GM12878 (cell line): ENCODE measurements around the gene CD27. TPM values are rescaled to one million over a fixed set of nuclear protein-coding genes. Genes with fewer than 3 reads are reported as not detected.

Experiments used
- ATF7 ChIP-seq: fragments of 450-650 bp; IDR thresholded peaks from 2 replicates; pipeline ENCODE4 v1.6.1; 2016; ENCODE audit warnings: low read depth, mild to moderate bottlenecking
- BACH1 ChIP-seq: fragments of 450-650 bp; IDR thresholded peaks from 2 replicates; pipeline ENCODE4 v1.6.1; 2017; ENCODE audit warnings: mild to moderate bottlenecking, borderline replicate concordance
- CUX1 ChIP-seq: IDR thresholded peaks from 2 replicates; pipeline ENCODE4 v1.6.1; 2012; ENCODE audit warnings: improper control_type of control experiment, low read depth, low read length; ENCODE audit not compliant: insufficient replicate concordance
- E4F1 ChIP-seq: fragments of 450-650 bp; IDR thresholded peaks from 2 replicates; pipeline ENCODE4 v1.6.1; 2018; ENCODE audit warnings: borderline replicate concordance, mild to moderate bottlenecking; ENCODE audit not compliant: partially characterized antibody
- GABPA ChIP-seq: IDR thresholded peaks from 2 replicates; pipeline ENCODE4 v1.6.1; 2014; ENCODE audit warnings: antibody characterized with exemption, low read depth, mild to moderate bottlenecking, inconsistent platforms
- JUNB ChIP-seq: IDR thresholded peaks from 2 replicates; pipeline ENCODE4 v1.6.1; 2016; ENCODE audit warnings: antibody characterized with exemption, mild to moderate bottlenecking
- LARP7 ChIP-seq: fragments of 450-650 bp; IDR thresholded peaks from 2 replicates; pipeline ENCODE4 v1.6.1; 2017; ENCODE audit warnings: mild to moderate bottlenecking
- MEF2A ChIP-seq: IDR thresholded peaks from 2 replicates; pipeline ENCODE4 v1.6.1; 2011; ENCODE audit warnings: low read depth, mild to moderate bottlenecking, low read length, moderate library complexity; ENCODE audit not compliant: insufficient read depth
- MXI1 ChIP-seq: fragments of 150-350 bp; IDR thresholded peaks from 2 replicates; pipeline ENCODE4 v1.6.1; 2011; ENCODE audit warnings: low read depth, mild to moderate bottlenecking, inconsistent platforms, low read length, improper control_type of control experiment
- NBN ChIP-seq: fragments of 450-650 bp; IDR thresholded peaks from 2 replicates; pipeline ENCODE4 v1.6.1; 2016
- PAX5 ChIP-seq: IDR thresholded peaks from 2 replicates; pipeline ENCODE4 v1.6.1; 2011; ENCODE audit warnings: low read depth, low read length, borderline replicate concordance
- POLR2AphosphoS5 ChIP-seq: IDR thresholded peaks from 2 replicates; pipeline ENCODE4 v1.6.1; 2011; ENCODE audit warnings: mild to moderate bottlenecking, low read length, inconsistent platforms
- SMAD1 ChIP-seq: fragments of 450-650 bp; IDR thresholded peaks from 2 replicates; pipeline ENCODE4 v1.6.1; 2018; ENCODE audit warnings: mild to moderate bottlenecking, low read depth; ENCODE audit not compliant: partially characterized antibody
- SMC3 ChIP-seq: IDR thresholded peaks from 2 replicates; pipeline ENCODE4 v1.6.1; 2011; ENCODE audit warnings: low read length, improper control_type of control experiment, borderline replicate concordance
- TCF12 ChIP-seq: IDR thresholded peaks from 2 replicates; pipeline ENCODE4 v1.6.1; 2011; ENCODE audit warnings: low read depth, mild to moderate bottlenecking, low read length
- YY1 ChIP-seq: IDR thresholded peaks from 2 replicates; pipeline ENCODE4 v1.6.1; 2011; ENCODE audit warnings: low read depth, mild to moderate bottlenecking, low read length
- polyA plus RNA-seq, 11 experiments: library from polyadenylated mRNA; depleted of rRNA in 4 of 11; unstranded in 6 of 11; stranded (reverse) in 5 of 11; fragments of >200 nt; fragmentation: Nextera tagmentation in 4 of 11; fragmentation: Illumina TruSeq in 1 of 11; extraction: Ambion mirVana in 4 of 11; extraction: Trizol in 1 of 11; gene quantifications; 1 replicate in 1 of 11; 2 replicates in 10 of 11; pipeline versions ENCODE4 v1.2.1 to v1.2.3, GENCODE V29; 2011 to 2016; ENCODE audit warnings: inconsistent platforms in 2 of 11, missing spikeins in 2 of 11, low read depth in 1 of 11
- total RNA-seq, 4 experiments: library from RNA; depleted of rRNA in 3 of 4; stranded (reverse); fragments of >200 nt in 3 of 4; fragmentation: Illumina TruSeq in 1 of 4; extraction: Trizol in 1 of 4; gene quantifications; 2 replicates each; pipeline versions ENCODE4 v1.2.1 to v1.2.3, GENCODE V29; 2013 to 2021
- TF ChIP-seq, protein P1 (sequence below): IDR thresholded peaks from 2 replicates; pipeline ENCODE4 v1.6.1; 2011; ENCODE audit warnings: borderline replicate concordance, low read depth, mild to moderate bottlenecking, moderate library complexity, mixed read lengths, low read length; ENCODE audit not compliant: insufficient read depth; ENCODE audit errors: extremely low read length
- TF ChIP-seq, protein P2 (sequence below): fragments of 450-650 bp; formaldehyde crosslinking; IDR thresholded peaks from 2 replicates; pipeline ENCODE4 v1.4.0; 2020; ENCODE audit warnings: mild to moderate bottlenecking, moderate library complexity

Gene CD27
- total and polyA plus RNA-seq, 10 of the 15 experiments (the other 5 are each of a cell fraction or from before 2014, with no cell fraction given): 4.9 to 184 (median 106) TPM

- TF ChIP-seq, protein P1, sequence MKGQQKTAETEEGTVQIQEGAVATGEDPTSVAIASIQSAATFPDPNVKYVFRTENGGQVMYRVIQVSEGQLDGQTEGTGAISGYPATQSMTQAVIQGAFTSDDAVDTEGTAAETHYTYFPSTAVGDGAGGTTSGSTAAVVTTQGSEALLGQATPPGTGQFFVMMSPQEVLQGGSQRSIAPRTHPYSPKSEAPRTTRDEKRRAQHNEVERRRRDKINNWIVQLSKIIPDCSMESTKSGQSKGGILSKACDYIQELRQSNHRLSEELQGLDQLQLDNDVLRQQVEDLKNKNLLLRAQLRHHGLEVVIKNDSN: no peak
- no peak for TF ChIP-seq E4F1
- TF ChIP-seq MEF2A: no peak
- TF ChIP-seq ATF7: peak; percentile 31; the same call in 1 of the 2 replicates
- TF ChIP-seq, protein P2, sequence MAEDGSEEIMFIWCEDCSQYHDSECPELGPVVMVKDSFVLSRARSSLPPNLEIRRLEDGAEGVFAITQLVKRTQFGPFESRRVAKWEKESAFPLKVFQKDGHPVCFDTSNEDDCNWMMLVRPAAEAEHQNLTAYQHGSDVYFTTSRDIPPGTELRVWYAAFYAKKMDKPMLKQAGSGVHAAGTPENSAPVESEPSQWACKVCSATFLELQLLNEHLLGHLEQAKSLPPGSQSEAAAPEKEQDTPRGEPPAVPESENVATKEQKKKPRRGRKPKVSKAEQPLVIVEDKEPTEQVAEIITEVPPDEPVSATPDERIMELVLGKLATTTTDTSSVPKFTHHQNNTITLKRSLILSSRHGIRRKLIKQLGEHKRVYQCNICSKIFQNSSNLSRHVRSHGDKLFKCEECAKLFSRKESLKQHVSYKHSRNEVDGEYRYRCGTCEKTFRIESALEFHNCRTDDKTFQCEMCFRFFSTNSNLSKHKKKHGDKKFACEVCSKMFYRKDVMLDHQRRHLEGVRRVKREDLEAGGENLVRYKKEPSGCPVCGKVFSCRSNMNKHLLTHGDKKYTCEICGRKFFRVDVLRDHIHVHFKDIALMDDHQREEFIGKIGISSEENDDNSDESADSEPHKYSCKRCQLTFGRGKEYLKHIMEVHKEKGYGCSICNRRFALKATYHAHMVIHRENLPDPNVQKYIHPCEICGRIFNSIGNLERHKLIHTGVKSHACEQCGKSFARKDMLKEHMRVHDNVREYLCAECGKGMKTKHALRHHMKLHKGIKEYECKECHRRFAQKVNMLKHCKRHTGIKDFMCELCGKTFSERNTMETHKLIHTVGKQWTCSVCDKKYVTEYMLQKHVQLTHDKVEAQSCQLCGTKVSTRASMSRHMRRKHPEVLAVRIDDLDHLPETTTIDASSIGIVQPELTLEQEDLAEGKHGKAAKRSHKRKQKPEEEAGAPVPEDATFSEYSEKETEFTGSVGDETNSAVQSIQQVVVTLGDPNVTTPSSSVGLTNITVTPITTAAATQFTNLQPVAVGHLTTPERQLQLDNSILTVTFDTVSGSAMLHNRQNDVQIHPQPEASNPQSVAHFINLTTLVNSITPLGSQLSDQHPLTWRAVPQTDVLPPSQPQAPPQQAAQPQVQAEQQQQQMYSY (CRISPR knock-in tag): no peak
- peak; percentile 59; the same call in 1 of the 2 replicates for TF ChIP-seq NBN
- no peak for TF ChIP-seq SMAD1
- TF ChIP-seq GABPA: no peak
- TF ChIP-seq LARP7: no peak
- TF ChIP-seq POLR2AphosphoS5: peak; percentile 36; the same call in 1 of the 2 replicates
- TF ChIP-seq SMC3: no peak
- no peak for TF ChIP-seq CUX1
- TF ChIP-seq MXI1: 0 out of 2 replicates have a peak, but pooled peaks have one; percentile 43
- peak; percentile 48; the same call in 1 of the 2 replicates for TF ChIP-seq TCF12
- TF ChIP-seq PAX5: no peak
- peak; percentile 65 for TF ChIP-seq YY1
- TF ChIP-seq BACH1: 0 out of 2 replicates have a peak, but pooled peaks have one; percentile 18
- peak; percentile 55 for TF ChIP-seq JUNB
Observed at GRCh38 chr12:6443361-6443983, 1.3 kb upstream of the CD27 start (continued).
